Muscle of leg (tissue), 11 donors: ENCODE data around the gene PRDM16. TPM values are rescaled to one million over a fixed set of nuclear protein-coding genes. Genes with fewer than 3 reads are reported as not detected.

Experiments
- DNase-seq: peaks from one replicate; pipeline ENCODE4 v3.0.0; 2013
- H3K27ac ChIP-seq: one replicate; pipeline ENCODE4 v1.5.1; 2013; ENCODE audit warnings: mild to moderate bottlenecking, low read length, control low read depth
- H3K27me3 ChIP-seq: one replicate; pipeline ENCODE4 v1.6.1; 2013; ENCODE audit warnings: low read length; ENCODE audit not compliant: control insufficient read depth, insufficient read depth
- H3K36me3 ChIP-seq: one replicate; pipeline ENCODE4 v1.6.1; 2013; ENCODE audit warnings: low read length; ENCODE audit not compliant: control insufficient read depth, insufficient read depth
- H3K4me1 ChIP-seq: one replicate; pipeline ENCODE4 v1.6.1; 2013; ENCODE audit warnings: low read length; ENCODE audit not compliant: control insufficient read depth, insufficient read depth
- H3K4me3 ChIP-seq: one replicate; pipeline ENCODE4 v1.5.1; 2013; ENCODE audit warnings: low read length, control low read depth
- H3K9me3 ChIP-seq: replicated peaks from 2 replicates; pipeline ENCODE4 v1.6.1; 2013; ENCODE audit warnings: low read depth, low read length; ENCODE audit not compliant: control insufficient read depth
- WGBS: methylation state at CpG from one replicate; pipeline ENCODE4 v1.1.5; 2013; ENCODE audit warnings: missing lambda C conversion rate; ENCODE audit not compliant: insufficient coverage; 5-methylcytosine and 5-hydroxymethylcytosine counted together
- polyA plus RNA-seq, 8 donors: library from polyadenylated mRNA; unstranded; fragments of 120-200 nt; gene quantifications; one replicate each; pipeline versions ENCODE4 v1.2.1 to v1.2.3, GENCODE V29; 2013; ENCODE audit warnings: inconsistent platforms in 1 of 8, low replicate concordance in 1 of 8; ENCODE audit not compliant: insufficient read length in 8 of 8, insufficient read depth in 1 of 8
- total RNA-seq: library from RNA; stranded (reverse); fragments of 120-200 nt; gene quantifications from one replicate; pipeline ENCODE4 v1.2.4, GENCODE V29; 2013

PRDM16 gene
- total and polyA plus RNA-seq, 9 donors, result 0.43 to 1.9 (median 0.95) TPM

GRCh38 chr1:3053986-3054385, 15.0 kb upstream of the PRDM16 start:
- WGBS, result 77% methylated on average over 5 of the region's 6 CpGs
- no peak overlapping the region for H3K27ac ChIP-seq
- peaks cover 25% of the 10 kb centered on the region for H3K27me3 ChIP-seq
- no peak for DNase-seq
- H3K36me3 ChIP-seq, result no peaks in the 10 kb centered on the region
- no peak overlapping the region for H3K4me3 ChIP-seq
- H3K9me3 ChIP-seq, result no peaks in the 10 kb centered on the region
- no peaks in the 10 kb centered on the region for H3K4me1 ChIP-seq

- 84% methylated on average over 12 of the region's 12 CpGs for WGBS
- peaks cover 25% of the 10 kb centered on the region for H3K27me3 ChIP-seq
These were observed 14.5 kb upstream of the PRDM16 start for GRCh38 chr1:3054474-3054873.

GRCh38 chr1:3055051-3055450, 14.0 kb upstream of the PRDM16 start:
- H3K4me3 ChIP-seq, result no peak overlapping the region
- no peaks in the 10 kb centered on the region for H3K9me3 ChIP-seq
- no peak for DNase-seq
- H3K36me3 ChIP-seq, result no peaks in the 10 kb centered on the region
- H3K4me1 ChIP-seq, result no peaks in the 10 kb centered on the region
- WGBS, result 60% methylated on average over 1 of the region's 9 CpGs
- no peak overlapping the region for H3K27ac ChIP-seq
- peaks cover 24% of the 10 kb centered on the region for H3K27me3 ChIP-seq

More at GRCh38 chr1:3054474-3054873, 14.5 kb upstream of the PRDM16 start:
- Histone ChIP-seq H3K4me3 (no peak overlapping the region), H3K36me3 (no peaks in the 10 kb centered on the region), H3K27ac (no peak overlapping the region), H3K9me3 (no peaks in the 10 kb centered on the region), H3K4me1 (no peaks in the 10 kb centered on the region)
- DNase-seq, result no peak

GRCh38 chr1:3056641-3057040, 12.4 kb upstream of the PRDM16 start:
- Histone ChIP-seq H3K9me3 (no peaks in the 10 kb centered on the region), H3K27me3 (peaks cover 37% of the 10 kb centered on the region), H3K36me3 (no peaks in the 10 kb centered on the region), H3K4me1 (no peaks in the 10 kb centered on the region), H3K4me3 (no peak overlapping the region), H3K27ac (no peak overlapping the region)
- WGBS, result 58% methylated on average over 4 of the region's 5 CpGs
- DNase-seq, result no peak

- H3K36me3 ChIP-seq, result no peaks in the 10 kb centered on the region
- 78% methylated on average over 10 of the region's 10 CpGs for WGBS
- no peaks in the 10 kb centered on the region for H3K9me3 ChIP-seq
- H3K27ac ChIP-seq, result no peak overlapping the region
- peaks cover under 1% of the 10 kb centered on the region for H3K4me1 ChIP-seq
- no peak overlapping the region for H3K4me3 ChIP-seq
- peaks cover 51% of the 10 kb centered on the region for H3K27me3 ChIP-seq
- DNase-seq, result no peak
These were observed 10.6 kb upstream of the PRDM16 start for GRCh38 chr1:3058263-3059030.

GRCh38 chr1:3060127-3060526, 8.9 kb upstream of the PRDM16 start:
- H3K27me3 ChIP-seq, result peaks cover 62% of the 10 kb centered on the region
- no peak overlapping the region for H3K4me3 ChIP-seq
- no peaks in the 10 kb centered on the region for H3K9me3 ChIP-seq
- H3K27ac ChIP-seq, result no peak overlapping the region
- 60% methylated on average over 9 of the region's 9 CpGs for WGBS
- no peak for DNase-seq
- H3K4me1 ChIP-seq, result peaks cover 6% of the 10 kb centered on the region
- no peaks in the 10 kb centered on the region for H3K36me3 ChIP-seq

GRCh38 chr1:3060601-3061551, 8.1 kb upstream of the PRDM16 start:
- no peak for DNase-seq
- Histone ChIP-seq H3K36me3 (no peaks in the 10 kb centered on the region), H3K9me3 (no peaks in the 10 kb centered on the region), H3K27me3 (peaks cover 70% of the 10 kb centered on the region), H3K4me1 (peaks cover 6% of the 10 kb centered on the region), H3K4me3 (no peak overlapping the region), H3K27ac (no peak overlapping the region)
- WGBS, result 58% methylated on average over 9 of the region's 15 CpGs

GRCh38 chr1:3061566-3061965, 7.4 kb upstream of the PRDM16 start:
- peaks cover 76% of the 10 kb centered on the region for H3K27me3 ChIP-seq
- H3K27ac ChIP-seq, result no peak overlapping the region
- no peak overlapping the region for H3K4me3 ChIP-seq
- H3K36me3 ChIP-seq, result no peaks in the 10 kb centered on the region
- WGBS, result 39% methylated on average over 3 of the region's 5 CpGs
- H3K9me3 ChIP-seq, result no peaks in the 10 kb centered on the region
- peaks cover 6% of the 10 kb centered on the region for H3K4me1 ChIP-seq
- no peak for DNase-seq

GRCh38 chr1:3061981-3062615, 6.9 kb upstream of the PRDM16 start:
- no peak for DNase-seq
- H3K27ac ChIP-seq, result no peak overlapping the region
- 32% methylated on average over 16 of the region's 21 CpGs for WGBS
- peaks cover 6% of the 10 kb centered on the region for H3K4me1 ChIP-seq
- H3K9me3 ChIP-seq, result no peaks in the 10 kb centered on the region
- peaks cover 78% of the 10 kb centered on the region for H3K27me3 ChIP-seq
- H3K36me3 ChIP-seq, result no peaks in the 10 kb centered on the region
- no peak overlapping the region for H3K4me3 ChIP-seq
